Stimulated activated CD4-positive, alpha-beta T cell treated with anti-CD3 and anti-CD28 coated beads, Interleukin-15, amount 100 ng/mL, for 48 hours (primary cell): Measurements from ENCODE around the gene ITIH1.
A peak's percentile ranks its signal among the peaks of the same experiment; 100 is the strongest.

ENCODE experiments used
- DNase-seq, 2 donors: peaks; one replicate each; pipeline ENCODE4 v3.0.0-alpha.2; 2020; ENCODE audit warnings: low read depth in 2 of 2

The ITIH1 gene

GRCh38 chr3:52790337-52790736 lies 12.9 kb downstream of the ITIH1 start:
- DNase-seq, result no peak

GRCh38 chr3:52790741-52791140 lies 13.3 kb downstream of the ITIH1 start:
- no peak for DNase-seq

GRCh38 chr3:52791366-52791765 lies 14.0 kb downstream of the ITIH1 start:
- DNase-seq, result no peak

- DNase-seq, result no peak
Measured at GRCh38 chr3:52791928-52792327, 14.5 kb downstream of the ITIH1 start.

- DNase-seq, result no peak
Measured at GRCh38 chr3:52792413-52792812, 15.0 kb downstream of the ITIH1 start.

- DNase-seq, result no peak
Measured at GRCh38 chr3:52792961-52793695, 15.7 kb downstream of the ITIH1 start.

GRCh38 chr3:52793702-52794611 lies 16.6 kb downstream of the ITIH1 start:
- DNase-seq, result no peak

- DNase-seq, result no peak
Measured at GRCh38 chr3:52794612-52795099, 17.3 kb downstream of the ITIH1 start, which contains the start of gene ITIH3. Gene ITIH3 (plus strand): TSS chr3:52794796. CDS start chr3:52794804, 8 bp downstream.

- no peak for DNase-seq
Measured at GRCh38 chr3:52795298-52795900, 18.0 kb downstream of the ITIH1 start.

- no peak for DNase-seq
Measured at GRCh38 chr3:52796411-52796810, 19.0 kb downstream of the ITIH1 start.

- no peak for DNase-seq
Measured at GRCh38 chr3:52798376-52798977, 21.1 kb downstream of the ITIH1 start.

- DNase-seq, result peak in 1 of 2 donors; percentile 14
Measured at GRCh38 chr3:52798978-52799476, 21.6 kb downstream of the ITIH1 start.

GRCh38 chr3:52800079-52800478 lies 22.7 kb downstream of the ITIH1 start:
- DNase-seq, result no peak

GRCh38 chr3:52801839-52802238 lies 24.4 kb downstream of the ITIH1 start:
- no peak for DNase-seq

- no peak for DNase-seq
Measured at GRCh38 chr3:52805270-52806039, 28.1 kb downstream of the ITIH1 start.

GRCh38 chr3:52809149-52809548 lies 31.8 kb downstream of the ITIH1 start:
- no peak for DNase-seq

GRCh38 chr3:52809662-52810377 lies 32.4 kb downstream of the ITIH1 start:
- no peak for DNase-seq

GRCh38 chr3:52810923-52811322 lies 33.5 kb downstream of the ITIH1 start:
- DNase-seq, result no peak

- DNase-seq, result no peak
Measured at GRCh38 chr3:52811452-52812011, 34.1 kb downstream of the ITIH1 start.

- no peak for DNase-seq
Measured at GRCh38 chr3:52813810-52814209, 36.4 kb downstream of the ITIH1 start.
